Trophoblast cell (in vitro differentiated cells and primary cell): ENCODE data around the gene MYL10.

ENCODE experiments used
- DNase-seq, 2 donors: peaks; one replicate each; pipeline ENCODE4 v3.0.0-alpha.2; 2016
- H2AFZ ChIP-seq: 2 replicates; pipeline ENCODE4 v1.6.1; 2013; ENCODE audit warnings: low read length, moderate library complexity, mild to moderate bottlenecking; ENCODE audit not compliant: insufficient read depth, poor library complexity
- H2AK5ac ChIP-seq: 2 replicates; pipeline ENCODE4 v1.6.1; 2013; ENCODE audit warnings: mild to moderate bottlenecking, low read length
- H2BK120ac ChIP-seq: 2 replicates; pipeline ENCODE4 v1.6.1; 2013; ENCODE audit warnings: low read length, mild to moderate bottlenecking, moderate library complexity; ENCODE audit not compliant: insufficient read depth, poor library complexity
- H2BK12ac ChIP-seq: 2 replicates; pipeline ENCODE4 v1.6.1; 2013; ENCODE audit warnings: mild to moderate bottlenecking, low read length, moderate library complexity
- H2BK5ac ChIP-seq: 2 replicates; pipeline ENCODE4 v1.6.1; 2013; ENCODE audit warnings: low read length, low read depth, moderate library complexity, mild to moderate bottlenecking; ENCODE audit not compliant: poor library complexity
- H3K14ac ChIP-seq: 2 replicates; pipeline ENCODE4 v1.6.1; 2013; ENCODE audit warnings: mild to moderate bottlenecking, low read length
- H3K18ac ChIP-seq: 2 replicates; pipeline ENCODE4 v1.6.1; 2013; ENCODE audit warnings: mild to moderate bottlenecking, low read length
- H3K23ac ChIP-seq: 2 replicates; pipeline ENCODE4 v1.6.1; 2013; ENCODE audit warnings: low read length
- H3K27ac ChIP-seq: 2 replicates; pipeline ENCODE4 v1.5.1; 2013; ENCODE audit warnings: low read depth, mild to moderate bottlenecking, inconsistent platforms, low read length, moderate library complexity
- H3K27me3 ChIP-seq: 2 replicates; pipeline ENCODE4 v1.6.1; 2013; ENCODE audit warnings: inconsistent platforms, mild to moderate bottlenecking, low read length, moderate library complexity; ENCODE audit not compliant: insufficient read depth
- H3K36me3 ChIP-seq, 2 experiments: 1 replicate in 1 of 2; 2 replicates in 1 of 2; pipeline ENCODE4 v1.6.1; 2013; ENCODE audit warnings: low read length in 2 of 2, mild to moderate bottlenecking in 2 of 2, moderate library complexity in 1 of 2; ENCODE audit not compliant: insufficient read depth in 2 of 2, control insufficient read depth in 1 of 2
- H3K4ac ChIP-seq: 2 replicates; pipeline ENCODE4 v1.6.1; 2013; ENCODE audit warnings: low read depth, mild to moderate bottlenecking, low read length, moderate library complexity
- H3K4me1 ChIP-seq, 2 experiments: 1 replicate in 1 of 2; 2 replicates in 1 of 2; pipeline ENCODE4 v1.6.1; 2013; ENCODE audit warnings: low read length in 2 of 2, mild to moderate bottlenecking in 2 of 2, moderate library complexity in 1 of 2; ENCODE audit not compliant: insufficient read depth in 2 of 2, control insufficient read depth in 1 of 2
- H3K4me2 ChIP-seq: 2 replicates; pipeline ENCODE4 v1.6.1; 2013; ENCODE audit warnings: inconsistent platforms, mild to moderate bottlenecking, low read length, moderate library complexity
- H3K4me3 ChIP-seq: 2 replicates; pipeline ENCODE4 v1.5.1; 2013; ENCODE audit warnings: mild to moderate bottlenecking, low read depth, low read length, inconsistent platforms
- H3K79me1 ChIP-seq: one replicate; pipeline ENCODE4 v1.6.1; 2013; ENCODE audit warnings: low read length
- H3K79me2 ChIP-seq: 2 replicates; pipeline ENCODE4 v1.6.1; 2013; ENCODE audit warnings: low read length, mild to moderate bottlenecking; ENCODE audit not compliant: control insufficient read depth, insufficient read depth, poor library complexity
- H3K9ac ChIP-seq: 2 replicates; pipeline ENCODE4 v1.6.1; 2013; ENCODE audit warnings: mild to moderate bottlenecking, low read length
- H3K9me3 ChIP-seq: 2 replicates; pipeline ENCODE4 v1.6.1; 2013; ENCODE audit warnings: low read depth, mild to moderate bottlenecking, control low read depth, inconsistent platforms, low read length; ENCODE audit not compliant: insufficient read depth
- H4K12ac ChIP-seq: 2 replicates; pipeline ENCODE4 v1.6.1; 2013; ENCODE audit warnings: low read depth, mild to moderate bottlenecking, low read length, moderate library complexity
- H4K8ac ChIP-seq: 2 replicates; pipeline ENCODE4 v1.6.1; 2013; ENCODE audit warnings: low read depth, mild to moderate bottlenecking, low read length, moderate library complexity
- H4K91ac ChIP-seq: one replicate; pipeline ENCODE4 v1.6.1; 2013; ENCODE audit warnings: low read depth, mild to moderate bottlenecking, low read length, moderate library complexity
- WGBS: extraction: QIAGEN DNeasy Blood & Tissue Kit; methylation state at CpG from one replicate; pipeline ENCODE4 v1.1.7; 2013; ENCODE audit warnings: missing lambda C conversion rate; ENCODE audit not compliant: insufficient read length, insufficient coverage; ENCODE audit errors: extremely low coverage; 5-methylcytosine and 5-hydroxymethylcytosine counted together

Gene MYL10

GRCh38 chr7:101676956-101677355, 47.9 kb upstream of the MYL10 start:
- H2BK120ac ChIP-seq: no peak overlapping the region
- WGBS: no CpG with 5 or more reads among the region's 6 CpGs
- H3K79me1 ChIP-seq: no peaks in the 10 kb centered on the region
- no peak overlapping the region for H4K12ac ChIP-seq
- H3K4ac ChIP-seq: no peak overlapping the region
- no peaks in the 10 kb centered on the region for H3K79me2 ChIP-seq
- H3K4me2 ChIP-seq: no peak overlapping the region
- no peak overlapping the region for H4K8ac ChIP-seq
- H3K4me1 ChIP-seq: peaks cover 4 to 7% of the 10 kb centered on the region in 2 experiments
- no peak overlapping the region for H3K18ac ChIP-seq
- H2AFZ ChIP-seq: no peak overlapping the region
- H3K9ac ChIP-seq: no peak overlapping the region
- no peak overlapping the region for H4K91ac ChIP-seq
- no peaks in the 10 kb centered on the region for H3K27me3 ChIP-seq
- H3K14ac ChIP-seq: no peak overlapping the region
- no peaks in the 10 kb centered on the region for H3K36me3 ChIP-seq
- no peak overlapping the region for H3K4me3 ChIP-seq
- peak overlapping the region; percentile 41 for H3K27ac ChIP-seq
- H3K23ac ChIP-seq: no peak overlapping the region
- DNase-seq: no peak
- no peak overlapping the region for H2AK5ac ChIP-seq
- no peak overlapping the region for H2BK5ac ChIP-seq
- H2BK12ac ChIP-seq: no peak overlapping the region
- H3K9me3 ChIP-seq: peaks cover 4% of the 10 kb centered on the region

DNA sequence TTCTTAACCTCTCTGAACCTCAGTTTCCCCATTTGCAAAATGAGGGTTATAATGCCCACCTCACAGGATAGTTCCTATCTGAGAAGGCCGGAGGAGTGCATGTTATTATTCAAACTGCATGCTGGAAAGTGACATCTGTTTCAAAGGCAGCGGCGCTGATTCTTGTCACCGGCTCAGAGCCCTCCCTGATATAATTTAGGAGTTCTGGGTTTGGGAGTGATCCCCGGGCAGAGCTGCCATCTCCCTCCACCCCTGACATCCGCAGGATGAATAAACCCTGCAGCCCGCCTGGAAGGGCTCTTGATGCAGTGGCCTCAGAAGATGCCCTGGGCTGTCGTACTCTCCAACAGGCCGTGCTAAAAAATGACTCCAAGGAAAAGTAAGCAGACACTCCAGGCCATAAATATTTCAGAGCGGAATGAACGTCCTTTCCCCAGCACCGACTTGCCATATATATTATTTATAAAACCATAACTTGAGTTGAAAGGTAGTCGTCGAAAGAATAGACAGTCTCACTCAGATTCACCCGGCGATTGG, 47.0 kb upstream of the MYL10 start:
- Histone ChIP-seq H3K27ac (peak overlapping the region; percentile 30), H4K8ac (no peak overlapping the region)

DNA sequence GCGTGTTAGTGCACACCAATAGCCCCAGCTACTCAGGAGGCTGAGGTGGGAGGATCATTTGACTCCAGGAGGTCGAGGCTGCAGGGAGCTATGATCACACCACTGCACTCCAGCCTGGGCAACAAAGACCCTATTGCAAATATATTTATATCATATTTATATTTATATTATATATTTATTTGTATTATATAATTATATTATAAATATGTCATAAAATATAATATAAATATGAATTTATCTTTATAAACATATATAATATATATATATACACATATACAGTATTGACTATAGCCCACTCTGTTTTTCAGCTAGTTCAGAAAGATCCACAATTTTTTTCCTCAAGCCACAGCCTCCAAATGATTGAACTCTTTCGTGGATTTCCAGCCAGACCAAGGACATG, 45.3 kb upstream of the MYL10 start:
- H3K4me2 ChIP-seq: no peak overlapping the region
- H3K79me1 ChIP-seq: no peaks in the 10 kb centered on the region
- H3K14ac ChIP-seq: no peak overlapping the region
- no peaks in the 10 kb centered on the region for H3K79me2 ChIP-seq
- no peak overlapping the region for H4K8ac ChIP-seq
- H3K23ac ChIP-seq: no peak overlapping the region
- H2AFZ ChIP-seq: no peak overlapping the region
- no peaks in the 10 kb centered on the region for H3K36me3 ChIP-seq
- H3K18ac ChIP-seq: no peak overlapping the region
- H2BK120ac ChIP-seq: no peak overlapping the region
- no peaks in the 10 kb centered on the region for H3K9me3 ChIP-seq
- H3K4me3 ChIP-seq: no peak overlapping the region
- H2BK12ac ChIP-seq: no peak overlapping the region
- peaks cover 4 to 7% of the 10 kb centered on the region in 2 experiments for H3K4me1 ChIP-seq
- H3K27me3 ChIP-seq: no peaks in the 10 kb centered on the region
- H2BK5ac ChIP-seq: no peak overlapping the region
- no peak for DNase-seq
- H3K27ac ChIP-seq: no peak overlapping the region
- no peak overlapping the region for H3K9ac ChIP-seq
- no CpG with 5 or more reads among the region's 3 CpGs for WGBS
- no peak overlapping the region for H4K91ac ChIP-seq
- H2AK5ac ChIP-seq: no peak overlapping the region
- no peak overlapping the region for H4K12ac ChIP-seq
- no peak overlapping the region for H3K4ac ChIP-seq

More for the DNA sequence above, 47.0 kb upstream of the MYL10 start:
- Histone ChIP-seq H2BK120ac (no peak overlapping the region), H3K4me2 (no peak overlapping the region), H2AFZ (no peak overlapping the region), H3K4ac (no peak overlapping the region), H3K79me1 (no peaks in the 10 kb centered on the region), H2AK5ac (no peak overlapping the region), H3K27me3 (no peaks in the 10 kb centered on the region), H2BK5ac (no peak overlapping the region), H3K79me2 (no peaks in the 10 kb centered on the region), H3K23ac (no peak overlapping the region), H3K14ac (no peak overlapping the region), H3K9ac (no peak overlapping the region), H3K9me3 (peaks cover 4% of the 10 kb centered on the region), H4K91ac (peak overlapping the region; percentile 14), H3K36me3 (no peaks in the 10 kb centered on the region), H3K18ac (no peak overlapping the region), H4K12ac (no peak overlapping the region), H3K4me1 (peaks cover 4 to 7% of the 10 kb centered on the region in 2 experiments), H3K4me3 (no peak overlapping the region), H2BK12ac (no peak overlapping the region)
- no CpG with 5 or more reads among the region's 16 CpGs for WGBS
- DNase-seq: no peak

DNA sequence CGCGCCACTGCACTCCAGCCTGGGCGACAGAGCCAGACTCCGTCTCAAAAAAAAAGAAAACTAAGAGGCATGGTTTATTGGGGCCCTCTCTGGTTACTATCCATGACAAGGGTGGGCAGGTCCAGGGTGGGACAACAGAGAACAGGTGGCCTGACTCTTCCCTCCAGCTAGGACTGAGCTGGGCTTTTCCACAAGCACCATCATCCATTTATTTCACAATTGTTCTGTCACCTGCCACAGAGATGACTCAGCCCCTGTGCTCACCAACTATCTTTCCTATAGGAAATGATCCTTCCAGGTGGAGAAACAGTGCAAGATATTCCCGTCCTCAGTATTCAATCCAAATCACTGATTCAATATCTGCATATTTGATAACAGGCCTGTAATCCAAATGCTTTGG, 44.9 kb upstream of the MYL10 start:
- H3K79me1 ChIP-seq: no peaks in the 10 kb centered on the region
- no peak overlapping the region for H4K91ac ChIP-seq
- H3K9me3 ChIP-seq: no peaks in the 10 kb centered on the region
- H4K8ac ChIP-seq: no peak overlapping the region
- no peak overlapping the region for H2BK120ac ChIP-seq
- H3K23ac ChIP-seq: no peak overlapping the region
- H4K12ac ChIP-seq: no peak overlapping the region
- H3K18ac ChIP-seq: no peak overlapping the region
- no peaks in the 10 kb centered on the region for H3K27me3 ChIP-seq
- no peaks in the 10 kb centered on the region for H3K36me3 ChIP-seq
- H3K4me2 ChIP-seq: no peak overlapping the region
- H3K27ac ChIP-seq: no peak overlapping the region
- no peak overlapping the region for H3K9ac ChIP-seq
- H2BK5ac ChIP-seq: no peak overlapping the region
- H2AK5ac ChIP-seq: no peak overlapping the region
- H3K4me1 ChIP-seq: peaks cover 4 to 7% of the 10 kb centered on the region in 2 experiments
- H2AFZ ChIP-seq: no peak overlapping the region
- no CpG with 5 or more reads among the region's 5 CpGs for WGBS
- H3K79me2 ChIP-seq: no peaks in the 10 kb centered on the region
- DNase-seq: peak; percentile 47 to 73
- H3K4ac ChIP-seq: no peak overlapping the region
- H3K4me3 ChIP-seq: no peak overlapping the region
- H2BK12ac ChIP-seq: no peak overlapping the region
- no peak overlapping the region for H3K14ac ChIP-seq
